H7 (cell line): ENCODE results near the gene SLC2A9. TPM values are rescaled to one million over a fixed set of nuclear protein-coding genes. Genes with fewer than 3 reads are reported as not detected.
A peak's percentile ranks its signal among the peaks of the same experiment; 100 is the strongest.

Experiments
- DNase-seq: peaks from one replicate; pipeline ENCODE4 v3.0.0; 2012
- H3K27me3 ChIP-seq: 2 replicates; pipeline ENCODE4 v1.6.0; 2011; ENCODE audit warnings: mild to moderate bottlenecking, low read length; ENCODE audit not compliant: control insufficient read depth, insufficient read depth
- H3K36me3 ChIP-seq: replicated peaks from 2 replicates; pipeline ENCODE4 v1.5.1; 2011; ENCODE audit warnings: low read length; ENCODE audit not compliant: control insufficient read depth, insufficient read depth
- H3K4me3 ChIP-seq: 2 replicates; pipeline ENCODE4 v1.5.1; 2011; ENCODE audit warnings: low read depth, mild to moderate bottlenecking, control low read depth, low read length, moderate library complexity; ENCODE audit not compliant: insufficient read depth
- total RNA-seq: library from RNA; depleted of rRNA; stranded (reverse); fragments of >200 nt; shearing (Covaris generic); gene quantifications from 2 replicates; pipeline ENCODE4 v1.2.3, GENCODE V29; 2014; rRNA removed

SLC2A9 gene
- 0.26 TPM in 1 of 2 replicates, not detected in the other for total RNA-seq

DNA sequence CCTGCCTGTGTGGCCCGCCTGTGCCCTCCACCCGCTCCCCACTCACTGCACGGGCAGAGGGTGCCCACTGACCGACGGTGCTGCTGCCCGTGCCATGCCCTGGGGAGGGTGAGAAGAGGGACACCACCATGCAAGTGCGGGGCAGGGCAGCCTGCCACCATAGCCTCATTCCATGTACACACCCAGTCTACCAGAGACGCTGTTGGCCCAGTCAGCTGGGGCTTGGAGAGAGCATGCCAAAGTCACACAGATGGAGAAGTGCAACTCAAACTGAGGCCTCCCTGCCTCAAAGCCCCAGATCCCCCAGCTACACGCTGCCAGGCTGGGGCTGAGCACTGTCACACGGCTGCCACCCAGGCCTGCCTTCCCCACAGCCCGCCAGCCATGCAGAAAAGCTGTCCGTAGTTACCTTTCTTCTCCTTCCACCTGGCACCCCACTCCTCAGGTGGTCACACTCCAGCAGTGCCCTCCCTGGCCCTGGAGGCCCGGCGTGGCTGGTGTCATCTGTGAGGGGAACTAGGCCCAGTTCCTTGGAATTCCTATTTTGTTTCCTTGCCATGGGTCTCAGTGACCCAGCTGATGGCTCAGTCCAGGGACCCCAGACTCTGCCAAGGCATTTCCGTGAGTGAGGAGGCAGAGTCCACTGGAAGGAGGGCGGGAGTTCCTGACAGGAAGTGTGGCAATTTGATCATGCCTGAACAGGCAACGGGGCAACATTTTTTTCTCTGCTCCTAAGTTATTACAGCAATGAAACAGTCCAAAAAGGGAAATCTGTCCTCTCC, at the start of gene SLC2A9:
Gene SLC2A9, minus strand, starts transcription at position 627 of the 782 bp plus-strand sequence. Its CDS starts 68 bp downstream, at position 559.
- no peak for DNase-seq
- Histone ChIP-seq H3K36me3 (no peaks in the 10 kb centered on the region), H3K27me3 (peaks cover 6% of the 10 kb centered on the region), H3K4me3 (no peak within 1 kb of the TSS)

DNA sequence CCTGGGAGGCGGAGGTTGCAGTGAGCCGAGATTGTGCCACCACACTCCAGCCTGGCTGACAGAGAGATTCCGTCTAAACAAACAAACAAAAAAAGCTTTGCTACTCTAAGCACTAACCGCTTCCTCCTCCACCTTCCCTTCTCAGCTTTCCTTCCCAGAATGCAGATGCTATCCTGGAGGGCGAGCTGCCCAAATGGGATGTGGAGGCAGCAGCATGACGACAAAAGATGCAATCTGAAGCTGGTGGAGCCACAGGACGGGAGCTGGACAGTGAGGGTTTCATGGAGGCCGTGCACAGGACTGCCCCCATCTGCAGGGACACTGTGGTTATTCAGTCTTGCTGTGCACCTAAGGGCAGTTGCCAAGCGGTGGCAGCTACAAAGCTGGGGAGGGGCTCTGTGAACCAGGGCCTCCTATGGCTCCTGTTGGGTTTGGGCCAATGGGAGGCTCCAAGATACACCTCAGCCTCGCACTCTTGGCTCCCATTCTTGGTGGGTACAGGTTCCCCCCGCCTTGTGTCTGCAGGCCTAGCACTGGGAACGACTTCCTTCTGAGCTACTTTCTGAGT, 47.9 kb upstream of the SLC2A9 start:
- Histone ChIP-seq H3K4me3 (no peak overlapping the region), H3K36me3 (peaks cover 3% of the 10 kb centered on the region), H3K27me3 (no peaks in the 10 kb centered on the region)
- DNase-seq, result no peak

- Histone ChIP-seq H3K4me3 (no peak overlapping the region), H3K36me3 (no peaks in the 10 kb centered on the region), H3K27me3 (no peaks in the 10 kb centered on the region)
- DNase-seq, result no peak
Measured at GRCh38 chr4:10066670-10067651, 45.7 kb upstream of the SLC2A9 start.

DNA sequence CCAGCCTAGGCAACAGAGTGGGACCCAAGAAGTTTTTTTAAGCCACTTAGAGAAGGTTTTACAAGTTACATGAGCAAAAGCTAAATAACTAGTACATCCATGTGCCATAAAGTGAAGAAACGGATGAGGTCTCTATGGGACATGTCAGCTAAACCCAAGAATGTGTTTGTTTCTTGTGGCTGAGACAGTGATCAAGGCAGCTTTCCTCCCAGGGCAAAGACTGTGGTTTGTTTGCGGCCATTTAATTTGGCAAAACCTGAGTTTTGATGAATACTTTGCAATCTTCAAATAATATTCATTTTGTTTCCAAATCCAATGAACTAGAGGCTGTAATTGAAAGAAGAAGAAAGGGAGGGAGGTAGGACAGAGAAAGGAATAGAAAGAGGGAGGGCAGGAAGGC, 44.9 kb upstream of the SLC2A9 start:
- no peak overlapping the region for H3K4me3 ChIP-seq
- H3K27me3 ChIP-seq, result no peaks in the 10 kb centered on the region
- DNase-seq, result no peak
- no peaks in the 10 kb centered on the region for H3K36me3 ChIP-seq

DNA sequence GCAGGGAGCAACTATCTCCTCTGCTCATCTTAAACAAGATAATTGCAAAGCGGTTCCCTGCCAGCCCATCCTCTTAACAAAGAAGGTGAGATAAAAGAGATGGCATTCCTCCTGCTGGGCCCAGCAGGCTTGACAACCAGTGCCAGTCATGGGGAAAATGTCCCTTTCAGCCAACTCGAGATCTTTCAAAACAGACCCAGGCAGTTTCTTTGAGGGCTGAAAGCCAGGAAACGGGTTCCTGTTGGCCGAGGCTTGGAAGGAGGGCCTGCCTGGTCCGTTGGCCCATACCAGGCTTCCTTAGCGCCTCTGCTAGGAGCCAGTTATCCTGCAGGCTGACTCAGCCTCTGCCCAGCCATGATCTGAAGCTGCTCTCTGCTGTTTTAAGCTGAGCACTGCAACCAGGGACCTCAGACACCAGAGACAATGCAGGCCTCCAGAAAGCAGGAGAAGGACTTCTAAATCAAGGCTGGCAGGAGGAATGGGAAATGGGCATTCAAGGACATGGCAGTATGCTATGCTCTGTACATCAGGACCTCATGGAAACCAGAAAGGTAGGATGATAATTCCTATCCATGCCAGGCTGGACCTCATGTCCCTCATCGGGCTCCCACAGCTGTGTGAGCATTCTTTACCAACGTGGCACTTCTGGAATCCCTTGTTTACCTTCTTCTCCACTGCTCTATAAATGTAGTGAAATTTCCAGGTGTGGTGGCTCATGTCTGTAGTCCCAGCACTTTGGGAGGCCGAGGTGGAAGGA, 42.4 kb upstream of the SLC2A9 start:
- Histone ChIP-seq H3K27me3 (no peaks in the 10 kb centered on the region), H3K4me3 (no peak overlapping the region), H3K36me3 (no peaks in the 10 kb centered on the region)
- DNase-seq, result peak; percentile 55

GRCh38 chr4:10061650-10062415, 40.5 kb upstream of the SLC2A9 start:
- H3K4me3 ChIP-seq, result no peak overlapping the region
- H3K36me3 ChIP-seq, result no peaks in the 10 kb centered on the region
- H3K27me3 ChIP-seq, result no peaks in the 10 kb centered on the region
- no peak for DNase-seq

DNA sequence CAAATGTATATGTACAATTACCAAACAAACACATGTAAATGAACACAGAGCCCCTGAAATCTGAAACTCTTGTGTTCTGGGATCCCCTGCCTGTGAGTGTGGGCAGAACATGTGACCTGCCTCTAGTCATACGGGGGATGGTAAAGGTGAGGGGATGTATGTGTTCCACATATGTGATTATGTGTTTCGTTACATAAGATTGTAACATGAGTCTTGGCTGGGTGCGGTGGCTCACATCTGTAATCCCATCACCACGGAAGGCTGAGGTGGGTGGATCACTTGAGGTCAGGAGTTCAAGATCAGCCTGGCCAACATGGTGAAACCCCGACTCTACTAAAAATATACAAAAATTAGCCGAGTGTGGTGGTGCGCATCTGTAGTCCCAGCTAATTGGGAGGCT, 37.1 kb upstream of the SLC2A9 start:
- no peaks in the 10 kb centered on the region for H3K27me3 ChIP-seq
- no peak overlapping the region for H3K4me3 ChIP-seq
- H3K36me3 ChIP-seq, result no peaks in the 10 kb centered on the region
- DNase-seq, result no peak

GRCh38 chr4:10057023-10057395, 35.7 kb upstream of the SLC2A9 start:
- no peak for DNase-seq
- Histone ChIP-seq H3K4me3 (no peak overlapping the region), H3K27me3 (no peaks in the 10 kb centered on the region), H3K36me3 (no peaks in the 10 kb centered on the region)

DNA sequence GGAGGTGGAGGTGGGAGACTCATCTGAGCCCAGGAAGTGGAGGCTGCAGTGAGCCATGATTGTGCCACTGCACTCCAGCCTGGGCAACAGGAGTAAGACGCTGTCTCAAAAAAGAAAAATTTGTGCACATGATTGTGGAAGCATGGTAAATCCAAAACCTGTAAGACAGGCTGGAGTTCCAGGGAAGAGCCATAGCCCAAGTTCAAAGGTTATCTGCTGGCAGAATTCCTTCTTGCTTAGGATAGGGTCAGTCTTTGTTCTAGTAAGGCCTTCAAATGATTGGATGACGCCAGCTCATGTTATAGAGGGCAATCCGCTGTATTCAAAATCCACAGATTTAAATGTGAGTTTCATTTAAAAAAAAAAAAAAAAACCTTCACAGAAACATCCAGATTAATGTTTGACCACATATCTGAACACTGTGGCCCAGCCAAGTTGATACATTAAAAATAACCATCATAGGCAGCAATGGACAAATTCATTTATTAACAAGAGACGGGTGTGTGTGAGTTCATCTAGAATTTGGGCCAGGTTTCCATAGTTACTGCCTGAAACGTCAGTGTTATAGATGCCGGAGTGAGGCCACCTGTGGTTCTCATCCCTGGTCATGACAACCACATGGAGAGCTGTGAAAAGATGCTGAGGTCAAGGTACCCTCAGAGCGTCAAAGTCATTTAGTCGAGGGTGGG, 35.2 kb upstream of the SLC2A9 start:
- no peak for DNase-seq
- Histone ChIP-seq H3K27me3 (no peaks in the 10 kb centered on the region), H3K36me3 (no peaks in the 10 kb centered on the region), H3K4me3 (no peak overlapping the region)

DNA sequence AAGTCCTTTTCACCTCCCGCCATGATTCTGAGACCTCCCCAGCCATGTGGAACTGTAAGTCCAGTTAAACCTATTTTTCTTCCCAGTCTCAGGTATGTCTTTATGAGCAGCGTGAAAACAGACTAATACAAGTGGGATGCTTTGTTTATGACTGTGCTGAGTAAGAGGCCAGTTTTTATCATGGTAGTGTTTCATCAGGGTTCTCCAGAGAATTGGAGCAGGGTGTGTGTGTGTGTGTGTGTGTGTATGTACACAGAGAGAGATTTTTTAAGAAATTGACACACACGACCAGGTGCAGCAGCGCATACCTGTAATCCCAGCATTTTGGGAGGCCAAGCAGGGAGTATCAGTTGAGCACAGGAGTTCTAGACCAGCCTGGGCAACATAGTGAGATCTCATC, 34.6 kb upstream of the SLC2A9 start:
- no peaks in the 10 kb centered on the region for H3K27me3 ChIP-seq
- no peaks in the 10 kb centered on the region for H3K36me3 ChIP-seq
- H3K4me3 ChIP-seq, result no peak overlapping the region
- no peak for DNase-seq

- H3K4me3 ChIP-seq, result no peak overlapping the region
- H3K27me3 ChIP-seq, result no peaks in the 10 kb centered on the region
- no peaks in the 10 kb centered on the region for H3K36me3 ChIP-seq
- no peak for DNase-seq
Measured at GRCh38 chr4:10054571-10055041, 33.3 kb upstream of the SLC2A9 start.

GRCh38 chr4:10053635-10054453, 32.5 kb upstream of the SLC2A9 start:
- DNase-seq, result no peak

More at GRCh38 chr4:10053635-10054453, 32.5 kb upstream of the SLC2A9 start:
- H3K4me3 ChIP-seq, result no peak overlapping the region
- no peaks in the 10 kb centered on the region for H3K27me3 ChIP-seq
- no peaks in the 10 kb centered on the region for H3K36me3 ChIP-seq
